Mesodermal cell (in vitro differentiated cells): ENCODE data around the gene HOXB1.

Experiments used
- H3K27ac ChIP-seq: 2 replicates; pipeline ENCODE4 v1.7.0; 2013; ENCODE audit warnings: mild to moderate bottlenecking, low read depth, low read length, moderate library complexity; ENCODE audit not compliant: severe bottlenecking
- H3K36me3 ChIP-seq: 2 replicates; pipeline ENCODE4 v1.7.1; 2013; ENCODE audit warnings: mild to moderate bottlenecking, low read length, moderate library complexity; ENCODE audit not compliant: control insufficient read depth, insufficient read depth
- H3K4me1 ChIP-seq: one replicate; pipeline ENCODE4 v1.7.1; 2013; ENCODE audit warnings: mild to moderate bottlenecking, low read length; ENCODE audit not compliant: insufficient read depth, control insufficient read depth, poor library complexity, severe bottlenecking
- H3K4me3 ChIP-seq: 2 replicates; pipeline ENCODE4 v1.7.0; 2013; ENCODE audit warnings: low read length, control low read depth, mild to moderate bottlenecking; ENCODE audit not compliant: insufficient read depth, poor library complexity, severe bottlenecking; ENCODE audit errors: extremely low read depth
- H3K9me3 ChIP-seq: 2 replicates; pipeline ENCODE4 v1.7.1; 2013; ENCODE audit warnings: mild to moderate bottlenecking, low read length, moderate library complexity; ENCODE audit not compliant: control insufficient read depth
- WGBS, 2 experiments: methylation state at CpG; one replicate each; pipeline ENCODE4 v1.1.5; 2013; ENCODE audit warnings: missing lambda C conversion rate in 2 of 2; ENCODE audit not compliant: insufficient coverage in 2 of 2; 5-methylcytosine and 5-hydroxymethylcytosine counted together

The HOXB1 gene

DNA sequence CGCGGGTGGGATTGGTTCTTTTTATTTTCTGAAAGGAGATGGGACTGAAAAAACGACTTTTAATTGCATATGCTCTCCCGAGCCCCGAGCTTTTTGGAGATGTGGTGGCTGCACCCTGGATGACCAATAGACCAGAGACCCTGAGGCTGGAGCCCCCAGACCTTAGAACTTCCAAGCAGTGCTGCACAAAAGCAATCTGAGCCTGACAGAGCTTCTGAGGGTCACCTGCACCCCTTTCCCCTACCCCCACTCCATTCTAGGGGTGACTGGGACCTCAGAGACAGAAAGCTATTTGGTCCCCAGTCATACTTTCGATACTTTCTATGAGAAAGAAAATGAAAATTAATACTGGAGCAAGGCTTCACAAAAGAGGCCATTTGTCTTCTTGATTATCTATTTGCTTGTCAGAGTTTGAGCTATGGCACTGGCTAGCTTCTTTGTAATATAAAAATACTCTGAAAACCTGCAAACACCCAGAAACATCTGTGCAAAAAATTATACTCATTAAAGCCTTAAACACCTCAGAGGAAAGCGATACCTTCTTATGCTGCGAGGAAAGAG, 43.8 kb upstream of the HOXB1 start:
- Histone ChIP-seq H3K9me3 (no peaks in the 10 kb centered on the region), H3K4me1 (peaks cover 39% of the 10 kb centered on the region), H3K27ac (peak overlapping the region; percentile 60), H3K36me3 (no peaks in the 10 kb centered on the region), H3K4me3 (no peak overlapping the region)
- WGBS, 2 experiments, result 12 to 14% methylated on average over 5 to 7 of the region's 8 CpGs

DNA sequence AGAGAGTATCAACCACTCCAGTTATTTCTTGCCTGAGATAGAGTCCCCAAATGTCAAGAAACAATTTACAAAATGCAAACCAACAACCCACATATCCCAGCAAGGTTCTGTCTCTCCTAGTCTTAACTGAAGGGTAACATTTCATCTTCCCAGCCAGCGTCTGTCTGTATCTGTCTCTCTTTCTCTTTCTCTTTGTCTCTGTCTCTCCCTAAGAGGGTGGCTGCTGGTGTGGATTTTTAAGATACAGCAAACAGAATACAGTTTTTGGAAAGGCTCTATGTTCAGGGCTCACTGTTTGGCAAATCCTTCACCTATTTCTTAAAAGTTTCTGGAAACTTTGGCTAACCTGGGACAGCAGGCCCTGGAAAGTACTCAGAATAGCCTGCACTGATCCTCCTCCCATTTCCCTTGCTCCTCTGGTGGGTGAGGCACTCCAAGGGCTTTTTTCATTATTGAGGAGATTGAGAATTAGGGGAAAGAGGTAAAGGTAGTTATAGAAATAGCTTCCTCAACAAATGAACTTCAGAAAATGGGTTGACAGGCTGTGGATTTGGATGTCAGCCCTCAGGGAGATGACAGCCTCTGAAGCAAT, 41.1 kb upstream of the HOXB1 start:
- 33% methylated on average over 1 of the region's 1 CpG; no CpG with 5 or more reads in 1 of the 2 experiments for WGBS, 2 experiments
- Histone ChIP-seq H3K4me3 (no peak overlapping the region), H3K36me3 (no peaks in the 10 kb centered on the region), H3K27ac (peak overlapping the region; percentile 90), H3K9me3 (no peaks in the 10 kb centered on the region), H3K4me1 (peaks cover 35% of the 10 kb centered on the region)

DNA sequence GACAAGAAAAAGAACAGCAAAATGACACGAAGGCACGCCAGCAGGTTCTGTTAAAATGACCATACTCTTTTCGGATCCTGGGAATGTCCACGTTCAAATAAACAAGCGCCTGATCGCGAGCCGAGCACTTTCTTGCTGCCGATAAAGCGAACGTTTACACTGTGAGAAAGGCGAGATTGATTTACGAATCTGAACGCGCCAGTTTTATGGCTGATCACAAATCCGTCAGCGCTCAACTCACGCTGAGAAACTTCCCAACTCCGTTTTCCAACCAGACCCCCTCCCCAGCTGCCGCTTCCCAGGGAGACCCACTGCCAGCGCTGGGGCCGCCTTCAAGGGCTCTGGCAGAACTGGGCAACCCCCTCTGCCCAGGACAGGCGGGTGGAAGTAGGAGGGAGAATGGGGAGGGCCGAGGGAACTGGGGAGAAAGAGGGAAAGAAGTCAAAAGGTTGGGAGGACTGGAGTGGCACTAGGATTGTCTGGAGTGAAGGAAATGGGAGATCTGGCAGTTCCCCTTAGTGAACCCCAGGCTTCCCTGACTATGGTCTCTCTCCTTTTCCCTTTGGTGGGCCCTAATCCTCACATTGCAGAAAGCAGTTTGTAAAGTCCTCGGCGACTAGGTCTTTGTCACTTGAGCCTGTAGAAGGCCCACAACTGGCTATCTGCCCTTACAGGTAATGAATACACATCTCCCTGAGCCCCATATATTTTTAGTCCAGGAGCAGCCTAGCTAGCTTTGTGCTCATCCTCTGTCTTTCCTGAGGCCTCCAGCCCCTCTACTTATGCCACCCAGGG, 40.4 kb upstream of the HOXB1 start:
- H3K36me3 ChIP-seq, result no peaks in the 10 kb centered on the region
- WGBS, 2 experiments, result 6% methylated on average over 23 to 24 of the region's 26 CpGs
- peaks cover 33% of the 10 kb centered on the region for H3K4me1 ChIP-seq
- peak overlapping the region; percentile 90 for H3K27ac ChIP-seq
- H3K4me3 ChIP-seq, result peak overlapping the region; percentile 15
- no peaks in the 10 kb centered on the region for H3K9me3 ChIP-seq

DNA sequence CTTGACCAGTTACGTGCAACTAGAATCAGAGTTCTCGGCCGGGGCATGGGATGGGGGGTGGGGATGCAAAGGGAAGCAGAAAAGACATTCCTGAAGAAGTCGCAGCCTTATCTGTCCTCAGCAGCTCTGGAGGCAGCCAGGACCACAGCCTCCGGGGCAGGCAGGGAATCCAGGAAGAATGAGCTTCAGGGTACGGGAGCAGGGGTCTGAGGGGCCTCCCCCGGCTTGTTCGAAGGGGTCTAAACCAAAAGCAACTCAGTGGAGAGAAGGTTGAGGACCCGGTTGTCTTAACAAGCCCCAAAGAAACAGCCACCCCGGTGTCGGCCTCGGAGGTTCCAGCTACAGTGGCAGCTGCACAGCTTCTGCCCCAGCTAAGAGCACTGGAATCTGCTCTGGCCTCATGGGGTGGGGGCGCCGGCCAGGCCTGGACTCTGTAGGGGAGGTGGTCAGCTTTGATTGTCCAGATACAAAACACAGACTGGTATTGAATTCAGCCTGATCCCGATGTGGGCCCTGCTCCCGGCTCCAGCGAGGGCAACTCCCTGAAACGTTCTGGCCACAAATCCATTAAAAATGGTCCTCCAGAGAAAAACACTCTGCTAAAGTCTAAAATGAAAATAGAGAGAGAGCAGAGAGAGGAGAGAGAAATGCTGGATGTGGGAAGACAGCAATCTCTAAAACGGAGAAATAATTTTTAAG, 39.7 kb upstream of the HOXB1 start:
- Histone ChIP-seq H3K4me3 (peak overlapping the region; percentile 15), H3K9me3 (no peaks in the 10 kb centered on the region), H3K36me3 (no peaks in the 10 kb centered on the region), H3K4me1 (peaks cover 28% of the 10 kb centered on the region), H3K27ac (peak overlapping the region; percentile 90)
- WGBS, 2 experiments, result 2 to 3% methylated on average over 11 to 15 of the region's 19 CpGs

DNA sequence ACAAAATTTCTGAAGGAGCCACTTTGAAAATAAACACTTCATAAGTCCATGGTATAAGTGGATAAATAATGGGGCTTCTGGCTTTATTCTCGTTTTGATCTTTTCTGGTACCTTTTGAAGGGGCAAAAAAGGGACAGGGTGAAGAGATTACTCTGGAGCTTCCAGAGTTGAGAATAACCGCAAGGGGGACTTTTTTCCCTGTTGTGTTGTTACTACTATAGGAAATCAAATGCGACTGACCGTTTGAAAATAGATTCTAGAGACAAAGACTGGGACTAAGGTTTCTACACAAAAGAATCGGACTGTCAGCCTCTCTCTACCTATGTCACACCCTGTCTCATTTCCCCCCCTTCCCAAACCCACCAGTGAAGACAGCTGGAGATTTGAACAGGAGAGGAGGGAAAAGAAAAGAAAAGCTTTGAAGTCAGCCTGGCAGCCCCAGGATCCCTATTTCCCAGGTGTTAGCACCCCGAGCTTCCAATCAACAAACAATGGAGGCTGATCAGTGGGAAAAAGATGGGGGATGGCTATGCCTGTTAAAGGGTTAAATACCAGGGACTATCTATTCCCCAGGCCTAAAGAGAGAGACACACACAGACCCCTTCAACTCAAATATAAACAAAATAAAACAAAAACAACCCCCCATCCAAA, 39.0 kb upstream of the HOXB1 start:
- 0% methylated on average over 1 to 2 of the region's 6 CpGs for WGBS, 2 experiments
- peak overlapping the region; percentile 90 for H3K27ac ChIP-seq
- H3K36me3 ChIP-seq, result no peaks in the 10 kb centered on the region
- H3K4me1 ChIP-seq, result peaks cover 33% of the 10 kb centered on the region
- no peak overlapping the region for H3K4me3 ChIP-seq
- no peaks in the 10 kb centered on the region for H3K9me3 ChIP-seq

DNA sequence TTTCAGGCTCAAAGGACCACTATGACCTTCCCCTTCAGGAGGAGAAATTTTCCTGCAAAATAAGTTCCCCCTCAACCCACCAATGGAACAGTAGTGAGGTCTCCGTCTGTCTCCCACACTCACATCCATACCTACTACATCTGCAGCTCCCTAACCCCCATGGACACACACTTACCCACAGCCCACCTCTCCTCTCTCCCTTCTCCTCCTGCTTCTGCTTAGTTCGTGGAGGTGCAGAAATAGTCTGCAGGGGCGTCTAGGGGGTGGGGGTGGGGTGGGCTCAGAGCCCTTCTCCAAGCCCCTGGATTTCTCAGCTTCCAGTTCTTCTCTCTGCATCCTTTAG, 38.4 kb upstream of the HOXB1 start:
- Histone ChIP-seq H3K36me3 (no peaks in the 10 kb centered on the region), H3K4me1 (peaks cover 37% of the 10 kb centered on the region), H3K27ac (no peak overlapping the region), H3K4me3 (no peak overlapping the region), H3K9me3 (no peaks in the 10 kb centered on the region)
- 11 to 20% methylated on average over 1 of the region's 3 CpGs for WGBS, 2 experiments

DNA sequence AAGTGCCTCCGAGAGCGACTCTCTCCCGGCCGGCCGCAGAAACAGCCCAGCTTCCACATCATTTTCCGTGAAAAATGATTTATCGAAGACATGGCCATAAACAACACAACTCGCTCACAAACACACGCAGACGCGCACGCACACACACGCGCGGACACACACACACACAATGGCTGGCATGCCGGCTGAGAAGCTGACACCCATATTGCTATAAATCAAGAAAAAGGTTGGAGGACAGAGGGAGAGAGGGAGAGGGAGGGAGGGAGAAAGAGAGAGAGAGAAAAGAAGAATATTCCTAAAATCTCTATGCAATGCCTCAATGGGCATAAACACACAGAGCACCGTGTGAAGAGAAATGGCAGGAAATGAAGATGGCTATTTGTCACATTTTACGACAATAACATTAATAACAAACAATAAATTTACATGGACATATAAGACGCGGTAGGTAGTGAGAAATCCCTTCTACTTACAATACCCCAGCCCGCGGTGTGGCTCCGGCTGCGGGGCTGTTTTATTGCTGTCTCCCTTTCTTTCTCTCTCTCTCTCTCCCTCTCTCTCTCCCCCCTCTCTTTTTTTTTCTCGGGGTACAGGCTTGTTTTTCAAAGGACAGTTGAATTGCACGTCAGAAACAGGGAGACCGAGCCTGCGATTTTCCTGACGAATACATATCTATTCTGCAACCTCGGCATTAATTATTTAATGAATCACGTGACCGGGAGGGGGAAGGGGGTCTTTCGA, 37.9 kb upstream of the HOXB1 start:
- Histone ChIP-seq H3K9me3 (no peaks in the 10 kb centered on the region), H3K36me3 (no peaks in the 10 kb centered on the region), H3K4me3 (no peak overlapping the region), H3K4me1 (peaks cover 32% of the 10 kb centered on the region), H3K27ac (no peak overlapping the region)
- WGBS, 2 experiments, result 0 to 5% methylated on average over 8 to 11 of the region's 33 CpGs

DNA sequence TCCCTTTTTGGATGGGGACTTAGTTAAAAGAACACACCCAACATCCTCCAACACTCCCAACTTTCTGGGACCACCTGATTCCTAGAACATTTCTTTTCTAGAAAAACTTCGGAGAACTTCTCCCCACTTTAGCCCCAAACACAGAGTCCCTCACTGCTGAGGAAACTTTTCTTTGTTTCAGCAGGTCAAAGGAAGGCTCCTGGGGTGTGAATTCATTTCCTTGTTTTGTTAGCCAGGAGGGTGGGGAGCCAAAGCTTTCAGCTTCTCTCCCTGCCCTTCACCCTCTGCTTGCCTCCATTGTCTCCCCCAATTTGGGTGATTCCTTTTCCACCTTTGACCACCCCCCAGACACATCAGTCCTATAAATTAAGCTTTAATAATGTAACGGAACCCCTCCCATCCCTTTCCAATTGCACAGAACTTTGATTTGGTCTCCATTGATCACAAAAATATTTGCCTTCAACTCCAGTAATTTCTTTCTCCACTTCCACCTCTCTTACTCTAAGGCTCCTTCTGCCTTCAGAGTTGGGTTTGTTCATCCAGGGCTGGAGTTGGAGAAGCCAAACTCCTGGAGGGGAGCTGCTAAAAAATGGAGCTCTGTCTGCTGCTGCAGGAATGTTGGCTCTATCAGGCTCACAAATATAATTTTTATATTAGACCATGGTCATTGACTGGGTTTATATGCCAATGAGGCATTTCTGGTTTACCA, 37.0 kb upstream of the HOXB1 start:
- Histone ChIP-seq H3K9me3 (no peaks in the 10 kb centered on the region), H3K4me3 (no peak overlapping the region), H3K36me3 (no peaks in the 10 kb centered on the region), H3K27ac (peak overlapping the region; percentile 23), H3K4me1 (peaks cover 31% of the 10 kb centered on the region)
- WGBS, 2 experiments, result 14 to 15% methylated on average over 2 of the region's 2 CpGs

DNA sequence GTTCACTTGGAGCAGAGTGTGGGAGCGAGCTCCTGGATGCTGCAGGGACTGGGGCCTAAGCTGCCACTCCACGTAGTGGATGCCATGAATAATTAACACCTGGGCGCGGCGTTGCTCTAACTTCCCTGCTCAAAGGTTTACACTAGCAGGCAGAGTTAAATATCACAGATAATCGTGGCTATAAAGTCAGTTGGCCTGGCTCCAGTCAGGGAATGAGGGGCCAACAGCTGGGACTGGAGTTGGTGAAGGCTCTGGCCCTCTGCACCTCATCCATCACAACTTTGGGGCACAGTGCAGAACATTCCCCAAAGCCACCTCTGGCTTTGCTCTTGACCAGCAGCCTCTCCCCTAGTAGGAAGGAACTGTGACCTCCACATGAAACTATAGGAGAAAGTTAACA, 36.4 kb upstream of the HOXB1 start:
- Histone ChIP-seq H3K4me3 (no peak overlapping the region), H3K9me3 (no peaks in the 10 kb centered on the region), H3K4me1 (peaks cover 34% of the 10 kb centered on the region), H3K27ac (peak overlapping the region; percentile 23), H3K36me3 (no peaks in the 10 kb centered on the region)
- 28 to 36% methylated on average over 6 of the region's 6 CpGs for WGBS, 2 experiments
